GM18519 (cell line): Measurements from ENCODE around the gene LMOD2.
"Not testable (repeated sequence)": the region's sequence is repeated elsewhere in the genome, so short reads cannot be mapped to it uniquely, and the experiment has no call there.

Experiments used
- ATAC-seq: cut with Tn5 transposase; IDR thresholded peaks from one replicate; pipeline ENCODE4 v1.9.1; 2021; ENCODE audit warnings: mild to moderate bottlenecking, moderate library complexity; ENCODE audit not compliant: unreplicated experiment, low FRiP score

LMOD2 gene, protein sequence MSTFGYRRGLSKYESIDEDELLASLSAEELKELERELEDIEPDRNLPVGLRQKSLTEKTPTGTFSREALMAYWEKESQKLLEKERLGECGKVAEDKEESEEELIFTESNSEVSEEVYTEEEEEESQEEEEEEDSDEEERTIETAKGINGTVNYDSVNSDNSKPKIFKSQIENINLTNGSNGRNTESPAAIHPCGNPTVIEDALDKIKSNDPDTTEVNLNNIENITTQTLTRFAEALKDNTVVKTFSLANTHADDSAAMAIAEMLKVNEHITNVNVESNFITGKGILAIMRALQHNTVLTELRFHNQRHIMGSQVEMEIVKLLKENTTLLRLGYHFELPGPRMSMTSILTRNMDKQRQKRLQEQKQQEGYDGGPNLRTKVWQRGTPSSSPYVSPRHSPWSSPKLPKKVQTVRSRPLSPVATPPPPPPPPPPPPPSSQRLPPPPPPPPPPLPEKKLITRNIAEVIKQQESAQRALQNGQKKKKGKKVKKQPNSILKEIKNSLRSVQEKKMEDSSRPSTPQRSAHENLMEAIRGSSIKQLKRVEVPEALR

GRCh38 chr7:123655614-123656013, at the start of gene LMOD2:
LMOD2 (plus strand) TSS chr7:123655866; CDS start chr7:123655964, 98 bp downstream.
- ATAC-seq: no peak

DNA sequence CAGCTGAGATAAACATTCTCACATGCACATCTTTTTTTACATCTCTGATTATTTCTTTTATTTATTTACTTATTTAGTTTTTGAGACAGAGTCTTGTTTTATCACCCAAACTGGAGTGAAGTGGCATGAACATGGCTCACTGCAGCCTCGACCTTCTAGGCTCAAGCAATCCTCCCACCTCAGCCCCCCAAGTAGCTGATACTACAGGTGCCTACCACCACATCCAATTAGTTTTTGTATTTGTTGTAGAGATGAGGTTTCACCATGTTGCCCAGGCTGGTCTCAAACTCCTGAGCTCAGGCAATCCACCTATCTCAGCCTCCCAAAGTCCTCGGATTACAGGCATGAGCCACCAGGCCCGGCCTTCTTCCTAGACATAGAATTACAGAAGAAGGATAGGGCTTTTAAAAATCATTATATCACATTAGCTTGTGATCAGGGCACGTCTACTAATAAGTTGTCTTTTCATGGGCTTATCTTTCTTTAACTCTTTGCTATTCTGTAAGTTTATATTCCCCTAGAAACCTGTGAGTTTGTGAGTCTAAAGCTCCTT, 48.2 kb upstream of the LMOD2 start:
- ATAC-seq: no peak

DNA sequence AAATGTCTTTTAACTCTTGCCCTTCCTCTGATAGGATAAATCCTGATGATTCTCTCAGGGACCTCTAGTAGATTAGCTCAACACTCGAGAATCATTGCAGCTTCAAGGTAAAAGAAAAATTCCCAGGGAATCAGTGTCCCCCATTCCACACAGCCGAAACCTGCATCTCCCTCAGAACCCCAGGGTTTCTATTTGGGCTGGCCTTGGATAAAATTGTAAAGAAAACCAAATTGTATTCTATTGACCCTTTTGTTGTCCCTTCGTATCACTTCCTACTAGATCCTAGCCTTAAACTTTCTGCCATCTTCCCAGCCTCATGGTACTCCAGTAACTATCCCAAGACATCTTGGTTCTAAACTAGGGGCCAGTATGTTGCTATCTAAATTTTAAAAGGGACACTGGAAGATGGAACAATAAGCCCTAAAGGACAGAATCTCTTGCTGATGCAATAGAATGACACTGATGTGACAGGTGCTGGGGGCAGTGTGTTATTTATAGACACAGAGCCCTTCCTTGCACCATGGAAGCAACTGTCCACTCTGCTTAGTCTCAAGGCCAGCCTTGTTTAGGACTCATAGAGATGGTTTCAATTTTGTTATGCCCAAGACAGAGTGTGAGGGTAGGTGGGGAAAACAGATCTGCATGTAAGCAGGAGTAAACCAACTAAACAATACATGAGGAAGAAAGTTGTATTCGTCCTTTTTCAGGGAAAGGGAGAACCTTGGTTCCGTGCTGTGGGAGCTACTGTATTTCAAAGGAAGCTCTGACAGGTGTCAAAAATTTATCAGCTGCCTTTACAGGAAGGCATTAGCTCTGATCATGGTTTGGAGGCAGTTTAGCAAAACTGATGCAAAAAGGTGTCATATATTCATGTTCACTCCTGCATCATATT, 46.4 kb upstream of the LMOD2 start:
- ATAC-seq: no peak

DNA sequence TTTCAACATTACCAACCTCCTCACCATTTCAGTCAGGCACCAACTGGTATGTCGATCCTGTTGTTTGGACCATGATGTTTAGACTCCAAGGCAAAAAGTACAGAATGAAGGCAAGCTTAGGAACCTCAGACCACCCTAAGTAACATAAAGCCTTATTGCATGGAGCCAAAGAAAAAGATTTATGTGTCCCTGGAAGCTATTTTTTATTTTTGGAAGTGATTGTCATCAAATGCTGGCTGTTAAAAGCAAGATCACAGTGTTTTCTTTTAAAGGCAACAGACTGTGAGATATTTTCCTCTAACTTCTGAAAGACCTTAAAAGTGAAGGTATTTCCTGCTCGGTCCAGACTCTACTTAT, 45.8 kb upstream of the LMOD2 start:
- no peak for ATAC-seq

DNA sequence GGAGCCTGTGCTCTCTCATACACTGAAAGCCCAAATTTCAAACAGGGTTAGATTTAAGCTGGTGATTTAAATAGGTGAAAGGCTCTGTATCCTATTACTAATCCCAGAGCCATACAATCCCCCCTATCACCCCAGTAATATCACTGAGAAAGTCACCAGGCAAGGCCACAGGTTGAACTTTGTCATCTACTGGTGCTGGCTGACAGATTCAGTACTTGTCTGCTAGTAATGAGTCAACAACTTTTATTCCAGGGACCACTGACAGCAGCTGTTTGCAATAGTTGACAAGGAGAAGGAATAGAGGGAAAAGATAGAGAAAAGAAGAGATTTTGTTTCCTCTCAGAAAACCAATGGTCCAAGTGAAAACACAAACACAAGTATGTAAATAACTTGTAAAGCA, 43.6 kb upstream of the LMOD2 start:
- no peak for ATAC-seq

GRCh38 chr7:123615344-123615743, 40.3 kb upstream of the LMOD2 start:
- no peak for ATAC-seq

GRCh38 chr7:123616223-123616622, 39.4 kb upstream of the LMOD2 start:
- ATAC-seq: no peak

GRCh38 chr7:123621707-123622106, 34.0 kb upstream of the LMOD2 start:
- no peak for ATAC-seq

DNA sequence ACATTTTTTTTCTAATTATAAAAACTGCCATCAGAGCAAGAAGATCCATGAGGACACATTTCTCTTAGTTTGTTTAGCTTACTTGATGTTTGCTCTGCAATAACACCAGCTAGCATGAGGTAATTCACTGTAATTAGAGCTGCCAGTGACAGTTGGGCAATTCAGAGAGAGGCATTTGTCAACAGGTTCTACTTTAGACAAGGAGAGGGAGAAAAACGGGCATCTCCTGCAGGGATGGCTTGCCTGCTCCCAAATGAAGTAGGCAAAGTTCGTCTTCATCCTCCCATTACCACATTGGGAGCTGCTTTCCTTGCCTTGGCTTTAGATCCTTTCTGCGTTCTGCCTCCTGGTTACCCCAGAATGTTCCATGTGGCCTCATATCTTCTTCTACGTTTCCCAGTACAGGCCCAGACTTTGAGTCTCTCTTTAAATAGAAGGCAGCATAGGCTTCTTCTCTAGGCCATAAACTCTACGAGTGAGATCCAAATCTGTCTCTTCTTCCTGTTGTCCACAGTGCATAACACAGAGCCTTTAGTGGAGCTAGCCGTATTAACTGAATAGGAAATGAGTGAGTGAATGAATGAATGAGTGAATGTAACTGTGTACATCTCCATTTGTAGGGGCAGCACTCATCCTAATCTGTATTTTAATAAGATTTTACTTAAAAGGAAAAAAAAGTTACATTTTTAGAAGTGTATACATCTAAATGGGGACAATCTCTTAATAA, 32.8 kb upstream of the LMOD2 start:
- no peak for ATAC-seq

DNA sequence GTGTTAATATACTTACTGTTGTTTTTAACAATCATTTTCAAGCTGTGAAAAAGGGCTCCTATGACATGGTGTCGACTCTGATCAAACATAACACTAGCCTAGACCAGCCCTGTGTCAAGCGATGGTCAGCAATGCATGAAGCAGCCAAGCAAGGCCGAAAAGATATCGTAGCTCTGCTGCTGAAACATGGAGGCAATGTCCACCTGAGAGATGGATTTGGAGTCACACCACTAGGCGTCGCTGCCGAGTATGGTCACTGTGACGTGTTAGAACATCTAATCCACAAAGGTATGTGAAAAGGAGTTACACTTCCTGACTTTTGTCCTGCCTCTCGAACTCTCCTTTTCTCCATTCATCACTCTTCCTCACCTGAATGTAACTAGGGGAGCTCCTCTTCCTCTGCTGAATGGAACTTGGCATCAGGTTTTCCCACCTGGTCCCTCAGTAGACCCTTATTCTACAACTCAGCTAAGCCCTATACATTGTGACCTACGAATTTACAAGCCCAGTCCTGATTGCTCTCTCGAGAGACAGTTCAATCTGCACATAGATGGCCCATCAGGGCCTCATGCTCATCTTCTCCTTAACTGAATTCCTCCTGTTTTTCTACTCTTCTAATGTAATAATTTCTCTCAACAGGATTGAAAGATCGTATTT, 31.0 kb upstream of the LMOD2 start:
- peak; percentile 73 for ATAC-seq

- ATAC-seq: no peak
Observed at GRCh38 chr7:123625254-123625653, 30.4 kb upstream of the LMOD2 start.

- ATAC-seq: no peak
Observed at GRCh38 chr7:123627851-123628250, 27.8 kb upstream of the LMOD2 start.

GRCh38 chr7:123628829-123629228, 26.8 kb upstream of the LMOD2 start:
- no peak for ATAC-seq

DNA sequence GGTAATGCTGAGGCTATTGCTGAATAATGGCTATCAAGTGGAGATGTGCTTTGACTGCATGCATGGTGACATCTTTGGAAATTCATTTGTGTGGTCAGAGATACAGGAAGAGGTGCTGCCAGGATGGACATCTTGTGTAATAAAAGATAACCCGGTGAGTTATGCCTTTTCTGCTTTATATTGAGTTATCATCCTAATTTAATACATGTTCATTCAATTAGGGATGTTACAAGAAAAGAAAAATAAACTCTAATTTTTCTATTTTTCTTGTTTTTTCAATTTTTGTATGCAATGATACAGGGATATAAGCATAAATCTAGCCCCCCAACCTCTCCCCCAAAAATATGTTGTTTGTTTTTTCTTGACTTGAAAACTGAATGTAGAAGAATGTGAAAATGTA, 26.4 kb upstream of the LMOD2 start:
- no peak for ATAC-seq

GRCh38 chr7:123632808-123633207, 22.9 kb upstream of the LMOD2 start:
- no peak for ATAC-seq

DNA sequence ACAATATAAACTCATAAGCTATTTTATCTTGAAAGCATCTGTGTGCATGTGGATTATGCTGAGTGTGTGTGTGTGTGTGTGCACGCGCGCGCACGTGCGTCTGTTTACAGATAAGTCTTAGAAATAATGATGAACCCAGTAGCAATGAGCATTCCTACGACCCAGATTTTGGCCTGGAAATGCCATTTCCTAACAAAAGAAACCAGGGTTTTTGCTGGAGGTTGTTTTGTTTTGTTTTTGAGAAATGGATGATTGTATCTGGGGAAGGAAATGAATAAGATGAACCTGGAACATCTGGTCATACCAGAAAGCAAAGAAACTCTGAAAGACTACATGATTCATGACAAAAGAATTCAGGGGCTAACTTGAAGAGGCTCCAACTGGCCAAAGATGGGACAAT, 22.1 kb upstream of the LMOD2 start:
- no peak for ATAC-seq

DNA sequence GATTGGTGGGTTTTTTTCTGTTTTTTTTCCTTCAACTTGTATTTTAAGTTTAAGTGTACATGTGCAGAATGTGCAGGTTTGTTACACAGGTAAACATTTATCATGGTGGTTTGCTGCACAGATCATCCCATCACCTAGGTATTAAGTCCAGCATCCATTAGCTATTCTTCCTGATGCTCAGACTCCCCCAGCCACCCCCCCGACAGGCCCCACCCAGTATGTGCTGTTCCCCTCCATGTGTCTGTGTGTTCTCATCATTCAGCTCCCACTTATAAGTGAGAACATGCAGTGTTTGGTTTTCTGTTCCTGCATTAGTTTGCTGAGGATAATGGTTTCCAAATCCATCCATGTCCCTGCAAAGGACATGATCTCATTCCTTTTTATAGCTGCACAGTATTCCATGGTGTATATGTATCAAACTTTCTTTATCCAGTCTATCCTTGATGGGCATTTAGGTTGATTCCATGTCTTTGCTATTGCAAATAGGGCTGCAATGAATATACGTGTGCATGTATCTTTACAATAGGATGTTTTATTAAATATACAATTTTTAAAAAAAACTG, 21.6 kb upstream of the LMOD2 start:
- not testable (repeated sequence) for ATAC-seq

DNA sequence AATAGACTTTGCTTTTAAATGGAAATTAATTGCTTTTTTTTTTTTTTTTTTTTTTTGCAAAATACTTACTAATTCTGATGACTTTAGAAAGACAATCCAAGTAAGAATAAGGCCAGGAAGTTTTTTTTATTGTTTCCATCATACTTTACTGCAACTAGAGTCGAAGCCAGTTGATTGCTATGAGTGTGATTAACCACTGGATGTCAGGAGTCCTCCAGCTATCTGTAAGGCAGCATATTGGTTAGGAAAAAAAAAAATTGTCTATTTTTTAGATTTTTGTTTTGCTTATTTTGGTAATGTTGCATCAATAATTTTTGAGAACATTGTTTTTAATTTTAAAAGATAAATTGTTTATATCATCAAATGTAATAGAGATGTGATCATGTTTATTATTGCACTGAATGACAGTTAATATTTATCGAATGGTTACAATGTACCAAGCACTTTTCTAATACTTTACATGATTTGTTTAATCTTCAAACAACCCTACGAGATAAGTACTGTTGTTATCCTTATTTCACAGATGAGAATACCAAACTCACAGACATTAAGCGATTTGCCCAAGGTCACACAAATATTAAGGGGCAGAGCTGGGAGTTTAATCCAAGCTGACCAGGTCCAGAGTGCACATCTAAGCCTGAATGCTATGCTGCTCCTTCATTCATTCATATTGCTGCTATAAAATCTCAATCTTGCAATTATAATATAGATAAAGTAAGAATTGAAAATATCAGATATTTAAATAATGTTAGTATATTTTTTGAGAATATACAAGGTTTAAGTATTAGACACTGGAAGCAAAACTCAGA, 19.9 kb upstream of the LMOD2 start:
- ATAC-seq: peak; percentile 60

GRCh38 chr7:123637203-123637602, 18.5 kb upstream of the LMOD2 start:
- ATAC-seq: no peak
